Panc1 (cell line): ENCODE measurements around the gene ECI2. TPM values are rescaled to one million over a fixed set of nuclear protein-coding genes. Genes with fewer than 3 reads are reported as not detected.

Experiments used
- ATAC-seq: fragments of 200-7000 bp; cut with Tn5 transposase; 2 replicates; pipeline ENCODE4 v1.9.1; 2020; ENCODE audit warnings: mild to moderate bottlenecking, moderate library complexity
- BruUV-seq: library from RNA; stranded (reverse); fragments of 400-500 nt; replicated peaks from 2 replicates; lab custom pipeline; 2021; lab: Mats Ljungman, UMichigan
- CTCF ChIA-PET: fragments of 300-600 bp; sonication (Branson Sonifier 250); formaldehyde crosslinking; loops from one replicate; lab custom pipeline; 2022; ENCODE audit warnings: antibody characterized with exemption; lab: Charles Lee
- POLR2A ChIA-PET: fragments of 300-600 bp; sonication (Branson Sonifier 250); formaldehyde crosslinking; loops from one replicate; lab custom pipeline; 2022; ENCODE audit warnings: antibody characterized with exemption; lab: Charles Lee
- DNase-seq: peaks from one replicate; pipeline ENCODE4 v3.0.0-alpha.2; 2010; ENCODE audit warnings: low read depth, low spot score
- H3K27ac ChIP-seq: 2 replicates; pipeline ENCODE4 v1.5.1; 2011; ENCODE audit warnings: mild to moderate bottlenecking, low read length, inconsistent platforms
- H3K27me3 ChIP-seq: fragments of 200-500 bp; sonication (Bioruptor generic); 2 replicates; pipeline ENCODE4 v1.6.0; 2014; ENCODE audit warnings: low read length, inconsistent platforms; ENCODE audit not compliant: control insufficient read depth, insufficient read depth
- H3K36me3 ChIP-seq: fragments of 200-500 bp; sonication (Bioruptor generic); 2 replicates; pipeline ENCODE4 v1.5.1; 2014; ENCODE audit warnings: inconsistent platforms, mild to moderate bottlenecking, low read length, moderate library complexity; ENCODE audit not compliant: control insufficient read depth, insufficient read depth
- H3K4me1 ChIP-seq: 2 replicates; pipeline ENCODE4 v1.5.1; 2011; ENCODE audit warnings: inconsistent platforms, mild to moderate bottlenecking, low read length, moderate library complexity; ENCODE audit not compliant: control insufficient read depth, insufficient read depth
- H3K4me3 ChIP-seq, 2 experiments: 2 replicates each; pipeline ENCODE4 v1.5.1; 2011 to 2012; ENCODE audit warnings: low read depth in 2 of 2, low read length in 2 of 2, mild to moderate bottlenecking in 2 of 2, inconsistent platforms in 1 of 2, moderate library complexity in 1 of 2
- H3K9me3 ChIP-seq: fragments of 200-500 bp; sonication (Bioruptor generic); 2 replicates; pipeline ENCODE4 v1.5.1; 2014; ENCODE audit warnings: low read depth, mild to moderate bottlenecking, inconsistent platforms, low read length, moderate library complexity; ENCODE audit not compliant: control insufficient read depth, insufficient read depth
- POLR2AphosphoS5 ChIP-seq: IDR thresholded peaks from 2 replicates; pipeline ENCODE4 v1.6.1; 2012; ENCODE audit warnings: mild to moderate bottlenecking, low read depth, low read length, moderate library complexity
- SIN3A ChIP-seq: IDR thresholded peaks from 2 replicates; pipeline ENCODE4 v1.6.1; 2012; ENCODE audit warnings: low read depth, mild to moderate bottlenecking, low read length, moderate library complexity, borderline replicate concordance; ENCODE audit not compliant: insufficient read depth
- TCF7L2 ChIP-seq: IDR thresholded peaks from 2 replicates; pipeline ENCODE4 v1.6.1; 2011; ENCODE audit warnings: mild to moderate bottlenecking, low read depth, low read length, inconsistent platforms
- in situ Hi-C: cut with HindIII; loops from 2 replicates; pipeline ENCODE4 v1.10.0; 2016; ENCODE audit warnings: low sequenced_read_pairs, low pct_unique_long_range_greater_than_20kb
- intact Hi-C: fragments of 100-400 bp; cut with micrococcal nuclease; formaldehyde crosslinking; loops from one replicate; pipeline ENCODE4 v1.10.0; 2022; ENCODE audit not compliant: unreplicated experiment
- total RNA-seq: library from RNA; stranded (reverse); gene quantifications from one replicate; pipeline ENCODE4 v1.2.1, GENCODE V29; 2021; ENCODE audit not compliant: unreplicated experiment
- TF ChIP-seq, protein P1 (sequence below), 2 experiments: IDR thresholded peaks; 2 replicates each; pipeline ENCODE4 v1.6.1; 2011 to 2012; ENCODE audit warnings: low read depth in 2 of 2, control low read depth in 1 of 2, low read length in 1 of 2, mild to moderate bottlenecking in 1 of 2, moderate library complexity in 1 of 2; ENCODE audit not compliant: insufficient read depth in 1 of 2
- TF ChIP-seq, protein P2 (sequence below): fragments of 450-650 bp; IDR thresholded peaks from 2 replicates; pipeline ENCODE4 v1.5.1; 2017; ENCODE audit warnings: mild to moderate bottlenecking

ECI2 gene
- total RNA-seq, 1 experiment from 2014 or later: 34.5 TPM

DNA sequence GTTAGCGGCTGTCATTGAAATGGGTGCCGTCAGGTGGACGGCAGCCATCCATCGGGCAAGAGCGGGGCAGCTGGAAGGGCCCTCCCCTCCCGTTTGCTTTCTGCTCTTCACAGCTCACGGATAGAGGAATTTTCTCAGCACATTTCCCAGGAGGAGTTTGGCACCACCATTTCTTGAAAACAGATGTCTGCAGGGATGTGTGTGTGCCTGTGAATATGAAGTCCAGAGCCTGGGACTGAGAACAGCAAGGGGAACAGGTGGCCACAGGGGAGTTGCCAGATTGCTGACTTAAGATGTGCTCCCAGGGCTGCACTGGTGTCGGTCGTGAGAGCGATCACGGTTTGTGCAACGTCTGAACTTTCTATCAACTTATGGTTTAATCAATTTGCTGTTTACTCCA, 22.1 kb upstream of the ECI2 start:
- ChIA-PET CTCF (no interaction called here), POLR2A (no interaction called here)
- Histone ChIP-seq H3K4me3 (no peak overlapping the region), H3K4me1 (no peaks in the 10 kb centered on the region), H3K27me3 (no peaks in the 10 kb centered on the region), H3K27ac (no peak overlapping the region), H3K9me3 (no peaks in the 10 kb centered on the region), H3K36me3 (no peaks in the 10 kb centered on the region)
- BruUV-seq: no TSS peak
- no peak for ATAC-seq
- intact Hi-C loops (loop anchor here (5.0 kb wide), 1 partner anchor 100 kb away; no protein-coding TSS in a partner anchor), in situ Hi-C loops (no loop called here)
- TF ChIP-seq, protein P1, sequence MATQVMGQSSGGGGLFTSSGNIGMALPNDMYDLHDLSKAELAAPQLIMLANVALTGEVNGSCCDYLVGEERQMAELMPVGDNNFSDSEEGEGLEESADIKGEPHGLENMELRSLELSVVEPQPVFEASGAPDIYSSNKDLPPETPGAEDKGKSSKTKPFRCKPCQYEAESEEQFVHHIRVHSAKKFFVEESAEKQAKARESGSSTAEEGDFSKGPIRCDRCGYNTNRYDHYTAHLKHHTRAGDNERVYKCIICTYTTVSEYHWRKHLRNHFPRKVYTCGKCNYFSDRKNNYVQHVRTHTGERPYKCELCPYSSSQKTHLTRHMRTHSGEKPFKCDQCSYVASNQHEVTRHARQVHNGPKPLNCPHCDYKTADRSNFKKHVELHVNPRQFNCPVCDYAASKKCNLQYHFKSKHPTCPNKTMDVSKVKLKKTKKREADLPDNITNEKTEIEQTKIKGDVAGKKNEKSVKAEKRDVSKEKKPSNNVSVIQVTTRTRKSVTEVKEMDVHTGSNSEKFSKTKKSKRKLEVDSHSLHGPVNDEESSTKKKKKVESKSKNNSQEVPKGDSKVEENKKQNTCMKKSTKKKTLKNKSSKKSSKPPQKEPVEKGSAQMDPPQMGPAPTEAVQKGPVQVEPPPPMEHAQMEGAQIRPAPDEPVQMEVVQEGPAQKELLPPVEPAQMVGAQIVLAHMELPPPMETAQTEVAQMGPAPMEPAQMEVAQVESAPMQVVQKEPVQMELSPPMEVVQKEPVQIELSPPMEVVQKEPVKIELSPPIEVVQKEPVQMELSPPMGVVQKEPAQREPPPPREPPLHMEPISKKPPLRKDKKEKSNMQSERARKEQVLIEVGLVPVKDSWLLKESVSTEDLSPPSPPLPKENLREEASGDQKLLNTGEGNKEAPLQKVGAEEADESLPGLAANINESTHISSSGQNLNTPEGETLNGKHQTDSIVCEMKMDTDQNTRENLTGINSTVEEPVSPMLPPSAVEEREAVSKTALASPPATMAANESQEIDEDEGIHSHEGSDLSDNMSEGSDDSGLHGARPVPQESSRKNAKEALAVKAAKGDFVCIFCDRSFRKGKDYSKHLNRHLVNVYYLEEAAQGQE (IDR thresholded peaks at IDR 0.05; ENCODE audit: insufficient read depth in 1 of 2, low read depth in 2 of 2, low read length in 1 of 2): no peak
- TF ChIP-seq, protein P2, sequence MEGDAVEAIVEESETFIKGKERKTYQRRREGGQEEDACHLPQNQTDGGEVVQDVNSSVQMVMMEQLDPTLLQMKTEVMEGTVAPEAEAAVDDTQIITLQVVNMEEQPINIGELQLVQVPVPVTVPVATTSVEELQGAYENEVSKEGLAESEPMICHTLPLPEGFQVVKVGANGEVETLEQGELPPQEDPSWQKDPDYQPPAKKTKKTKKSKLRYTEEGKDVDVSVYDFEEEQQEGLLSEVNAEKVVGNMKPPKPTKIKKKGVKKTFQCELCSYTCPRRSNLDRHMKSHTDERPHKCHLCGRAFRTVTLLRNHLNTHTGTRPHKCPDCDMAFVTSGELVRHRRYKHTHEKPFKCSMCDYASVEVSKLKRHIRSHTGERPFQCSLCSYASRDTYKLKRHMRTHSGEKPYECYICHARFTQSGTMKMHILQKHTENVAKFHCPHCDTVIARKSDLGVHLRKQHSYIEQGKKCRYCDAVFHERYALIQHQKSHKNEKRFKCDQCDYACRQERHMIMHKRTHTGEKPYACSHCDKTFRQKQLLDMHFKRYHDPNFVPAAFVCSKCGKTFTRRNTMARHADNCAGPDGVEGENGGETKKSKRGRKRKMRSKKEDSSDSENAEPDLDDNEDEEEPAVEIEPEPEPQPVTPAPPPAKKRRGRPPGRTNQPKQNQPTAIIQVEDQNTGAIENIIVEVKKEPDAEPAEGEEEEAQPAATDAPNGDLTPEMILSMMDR: no peak
- TF ChIP-seq POLR2AphosphoS5 (no peak), SIN3A (no peak), TCF7L2 (no peak)
- no peak for DNase-seq

DNA sequence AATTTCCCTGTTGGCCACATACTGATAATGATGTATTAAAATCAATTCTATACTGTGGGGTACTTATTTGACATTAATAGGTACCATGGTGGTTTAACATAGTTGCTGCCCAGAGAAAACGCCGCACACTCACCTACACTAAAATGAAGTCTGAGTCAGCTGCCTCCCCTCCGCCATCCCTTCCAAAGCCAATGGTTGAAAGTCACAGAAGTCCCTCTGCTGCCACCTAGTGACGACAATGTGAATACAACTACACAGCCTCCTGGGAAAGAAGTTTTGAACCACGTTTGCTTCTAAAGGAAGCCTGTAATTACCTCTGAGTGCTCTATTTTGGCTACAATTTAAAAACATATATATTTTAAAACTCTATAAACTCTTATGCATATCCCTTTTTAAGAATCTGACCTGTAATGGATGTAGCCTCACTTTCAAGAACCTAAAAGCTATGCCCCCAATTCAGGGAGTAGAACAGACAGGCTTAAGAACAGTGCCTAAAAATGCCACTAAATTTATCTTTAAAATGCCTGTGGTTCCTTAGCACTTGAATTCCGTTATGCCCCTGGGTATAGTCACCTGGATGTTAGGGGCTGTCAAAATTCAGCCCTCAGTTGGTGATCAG, 20.6 kb upstream of the ECI2 start:
- H3K36me3 ChIP-seq: no peaks in the 10 kb centered on the region
- H3K4me3 ChIP-seq: no peak overlapping the region
- ChIA-PET CTCF (interaction anchor here (0.8 to 1.6 kb wide), 3 partner anchors 21 to 135 kb away, joined by 3 to 5 read pairs (median 4); partner anchors contain the start of gene ECI2), POLR2A (no interaction called here)
- in situ Hi-C loops (no loop called here), intact Hi-C loops (loop anchor here (5.0 kb wide), 1 partner anchor 99 kb away; no protein-coding TSS in a partner anchor)
- no peaks in the 10 kb centered on the region for H3K27me3 ChIP-seq
- H3K27ac ChIP-seq: no peak overlapping the region
- DNase-seq (peak; percentile 62), ATAC-seq (peak; percentile 95)
- no peaks in the 10 kb centered on the region for H3K4me1 ChIP-seq
- BruUV-seq: no TSS peak
- no peaks in the 10 kb centered on the region for H3K9me3 ChIP-seq
- TF ChIP-seq SIN3A: no peak
- no peak for TF ChIP-seq TCF7L2
- TF ChIP-seq, protein P1 (IDR thresholded peaks at IDR 0.05; ENCODE audit: insufficient read depth in 1 of 2, low read depth in 2 of 2, low read length in 1 of 2): no peak
- no peak for TF ChIP-seq POLR2AphosphoS5
- TF ChIP-seq, protein P2: peak; percentile 90
